ENCODE data around the gene NET1.

- TF ChIP-seq, protein P1, sequence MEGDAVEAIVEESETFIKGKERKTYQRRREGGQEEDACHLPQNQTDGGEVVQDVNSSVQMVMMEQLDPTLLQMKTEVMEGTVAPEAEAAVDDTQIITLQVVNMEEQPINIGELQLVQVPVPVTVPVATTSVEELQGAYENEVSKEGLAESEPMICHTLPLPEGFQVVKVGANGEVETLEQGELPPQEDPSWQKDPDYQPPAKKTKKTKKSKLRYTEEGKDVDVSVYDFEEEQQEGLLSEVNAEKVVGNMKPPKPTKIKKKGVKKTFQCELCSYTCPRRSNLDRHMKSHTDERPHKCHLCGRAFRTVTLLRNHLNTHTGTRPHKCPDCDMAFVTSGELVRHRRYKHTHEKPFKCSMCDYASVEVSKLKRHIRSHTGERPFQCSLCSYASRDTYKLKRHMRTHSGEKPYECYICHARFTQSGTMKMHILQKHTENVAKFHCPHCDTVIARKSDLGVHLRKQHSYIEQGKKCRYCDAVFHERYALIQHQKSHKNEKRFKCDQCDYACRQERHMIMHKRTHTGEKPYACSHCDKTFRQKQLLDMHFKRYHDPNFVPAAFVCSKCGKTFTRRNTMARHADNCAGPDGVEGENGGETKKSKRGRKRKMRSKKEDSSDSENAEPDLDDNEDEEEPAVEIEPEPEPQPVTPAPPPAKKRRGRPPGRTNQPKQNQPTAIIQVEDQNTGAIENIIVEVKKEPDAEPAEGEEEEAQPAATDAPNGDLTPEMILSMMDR (IDR thresholded peaks at IDR 0.05), result no peak
- TF ChIP-seq POLR2A (IDR thresholded peaks at IDR 0.05), result no peak
Measured at GRCh38 chr10:5419466-5420094, 7.2 kb downstream of the NET1 start.

Data from thyroid gland (tissue), 4 donors.